HG03045 (cell line): ENCODE measurements around the gene RPH3AL.
"Not testable (repeated sequence)": the region's sequence is repeated elsewhere in the genome, so short reads cannot be mapped to it uniquely, and the experiment has no call there.

ENCODE experiments used
- ATAC-seq: cut with Tn5 transposase; IDR thresholded peaks from one replicate; pipeline ENCODE4 v1.9.1; 2021; ENCODE audit warnings: mild to moderate bottlenecking, moderate library complexity; ENCODE audit not compliant: unreplicated experiment

Gene RPH3AL

DNA sequence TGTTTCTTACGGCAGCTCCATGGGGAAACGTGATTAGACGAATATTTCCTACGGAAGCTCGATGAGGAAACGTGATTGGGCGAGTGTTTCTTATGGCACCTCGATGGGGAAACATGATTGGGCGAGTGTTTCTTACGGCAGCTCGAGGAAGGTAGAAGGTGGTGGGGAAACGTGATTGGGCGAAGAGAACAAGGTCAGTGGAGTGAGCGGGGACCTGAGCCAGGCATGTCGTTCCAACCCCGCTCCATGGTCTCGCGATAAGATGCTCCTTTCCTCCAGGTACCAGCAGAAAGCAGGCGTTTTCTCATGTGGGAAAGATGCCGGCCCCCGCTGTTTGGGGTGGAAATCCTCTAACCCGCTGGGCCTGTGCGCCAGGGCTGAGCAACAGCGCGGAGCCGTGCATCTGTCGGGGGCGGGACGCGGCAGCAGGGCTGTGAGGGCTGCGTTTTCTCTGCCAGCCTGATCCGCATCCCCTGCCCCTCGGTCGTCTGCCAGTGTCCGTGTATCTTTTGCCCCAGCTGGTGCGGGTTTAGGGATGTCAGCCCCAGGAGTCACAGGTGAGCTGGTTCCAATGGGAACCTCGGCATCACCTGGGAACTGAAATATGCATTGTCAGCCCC lies 145.6 kb downstream of the RPH3AL start:
- ATAC-seq, result no peak

DNA sequence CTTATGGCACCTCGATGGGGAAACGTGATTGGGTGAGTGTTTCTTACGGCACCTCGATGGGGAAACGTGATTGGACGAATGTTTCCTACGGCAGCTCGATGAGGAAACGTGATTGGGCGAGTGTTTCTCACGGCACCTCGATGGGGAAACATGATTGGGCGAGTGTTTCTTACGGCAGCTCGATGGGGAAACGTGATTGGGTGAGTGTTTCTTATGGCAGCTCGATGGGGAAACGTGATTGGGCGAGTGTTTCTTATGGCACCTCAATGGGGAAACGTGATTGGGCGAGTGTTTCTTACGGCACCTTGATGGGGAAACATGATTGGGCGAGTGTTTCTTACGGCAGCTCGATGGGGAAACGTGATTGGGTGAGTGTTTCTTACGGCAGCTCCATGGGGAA lies 146.1 kb downstream of the RPH3AL start:
- not testable (repeated sequence) for ATAC-seq

DNA sequence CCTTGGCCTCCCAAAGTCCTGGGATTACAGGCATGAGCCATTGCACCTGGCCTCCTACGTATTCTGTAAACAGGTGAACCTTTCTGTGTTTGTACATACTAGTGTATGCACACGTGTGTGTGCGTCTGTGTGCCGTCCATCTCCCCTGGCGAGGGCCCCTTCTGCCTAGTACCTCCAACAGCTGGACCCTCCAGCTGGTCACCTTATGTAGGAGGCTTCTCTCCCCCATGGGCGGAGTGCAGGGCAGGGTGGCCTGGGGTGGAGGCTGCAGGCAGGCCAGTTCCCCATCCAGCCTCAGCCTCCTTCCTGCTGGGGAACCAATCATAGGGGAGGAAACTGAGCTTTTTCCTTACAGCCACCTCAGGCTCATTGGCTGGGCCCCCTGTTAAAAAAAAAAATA lies 146.8 kb downstream of the RPH3AL start:
- ATAC-seq, result no peak

DNA sequence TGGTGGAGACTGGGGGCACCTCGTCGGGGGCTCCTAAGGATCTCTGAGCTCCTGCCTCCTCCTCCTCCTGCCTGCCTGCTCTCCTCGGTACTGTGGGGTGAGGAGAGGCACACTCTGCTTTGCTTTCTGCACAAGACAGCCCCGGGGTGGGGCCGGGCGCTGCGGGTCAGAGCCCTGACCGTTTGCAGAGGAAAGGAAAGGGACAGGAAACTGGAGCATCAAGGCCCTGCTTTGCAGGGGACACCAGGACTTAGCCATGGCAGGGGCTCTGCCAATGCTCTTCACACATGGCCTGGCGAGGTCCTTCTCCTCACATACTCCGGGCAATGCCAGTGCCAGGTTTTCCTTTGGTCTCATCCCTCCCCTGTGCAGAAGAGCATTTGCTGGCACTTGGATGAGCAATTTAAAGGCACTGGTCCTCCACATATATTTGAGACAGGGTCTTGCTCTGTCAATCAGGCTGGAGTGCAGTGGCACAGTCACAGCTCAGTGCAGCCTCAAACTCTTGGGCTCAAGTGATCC lies 147.4 kb downstream of the RPH3AL start:
- ATAC-seq, result no peak

DNA sequence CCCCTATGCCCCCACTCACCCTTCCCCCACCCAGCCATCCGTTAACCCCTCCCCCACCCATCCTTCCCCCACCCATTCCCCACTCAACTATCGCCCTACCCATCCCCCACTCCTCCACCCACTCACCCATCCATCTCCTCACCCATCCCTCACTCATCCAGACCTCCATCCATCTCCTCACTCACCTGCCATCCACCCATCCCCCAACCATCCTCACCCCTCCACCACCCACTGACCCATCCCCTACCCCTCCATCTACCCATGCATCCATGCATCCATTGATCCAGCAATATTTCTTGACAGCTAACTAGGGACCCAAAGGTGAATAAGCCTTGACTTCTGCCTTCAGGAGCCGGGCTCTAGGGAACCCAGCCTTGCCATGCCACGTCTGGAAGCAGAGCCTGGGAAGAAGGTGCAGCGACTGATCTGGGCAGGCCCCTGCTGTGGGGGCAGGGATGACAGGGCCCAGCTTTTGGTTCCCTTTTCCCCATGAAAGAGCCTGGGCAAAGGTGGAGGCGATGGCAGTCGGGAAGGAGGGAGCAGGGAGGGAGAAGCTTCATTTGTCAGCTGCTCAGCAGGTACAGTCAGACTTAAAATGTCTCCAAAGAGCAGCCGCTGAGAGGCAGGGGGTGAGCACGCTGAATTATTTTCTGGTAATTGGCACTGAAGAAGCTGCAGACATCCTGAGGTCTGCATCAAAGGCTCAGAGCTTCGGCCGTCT lies 148.0 kb downstream of the RPH3AL start:
- ATAC-seq, result no peak

DNA sequence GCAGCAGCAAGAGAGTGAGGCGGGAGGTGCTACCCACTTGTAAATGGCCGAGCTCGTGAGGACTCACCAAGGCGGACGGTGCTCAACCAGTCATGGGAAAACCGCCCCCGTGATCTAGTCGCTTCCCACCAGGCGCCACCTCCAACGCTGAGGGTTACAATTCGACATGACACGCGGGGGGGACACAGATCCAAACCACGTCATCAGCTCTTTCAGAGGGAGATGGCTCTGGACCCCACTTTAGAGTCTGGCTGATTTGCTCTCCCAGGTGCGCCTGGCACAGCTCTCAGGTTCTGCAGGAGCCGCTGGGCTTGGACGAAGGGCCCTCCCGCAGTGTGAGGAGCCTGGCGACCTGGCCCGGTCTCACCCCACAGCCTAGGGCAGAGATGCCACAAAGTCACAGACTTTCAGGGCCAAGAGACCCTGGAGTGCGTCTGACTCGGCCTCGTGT lies 150.1 kb downstream of the RPH3AL start:
- ATAC-seq, result no peak

DNA sequence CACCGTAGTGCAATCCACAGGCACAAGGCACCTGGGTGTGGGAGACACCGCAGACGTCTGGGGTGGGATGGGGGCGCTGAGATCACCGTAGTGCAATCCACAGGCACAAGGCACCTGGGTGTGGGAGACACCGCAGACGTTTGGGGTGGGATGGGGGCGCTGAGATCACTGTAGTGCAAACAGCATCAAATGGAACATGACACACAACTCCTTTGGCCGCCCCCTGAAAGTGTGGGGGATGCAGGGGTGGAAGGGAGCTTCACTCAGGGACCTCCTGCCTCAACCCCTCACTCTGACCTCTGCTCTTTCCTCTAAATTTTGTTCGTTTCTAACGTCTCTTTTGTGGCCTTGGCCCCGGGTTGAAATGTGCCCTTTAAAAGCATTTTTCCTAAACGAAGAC lies 150.9 kb downstream of the RPH3AL start:
- ATAC-seq, result not testable (repeated sequence)

DNA sequence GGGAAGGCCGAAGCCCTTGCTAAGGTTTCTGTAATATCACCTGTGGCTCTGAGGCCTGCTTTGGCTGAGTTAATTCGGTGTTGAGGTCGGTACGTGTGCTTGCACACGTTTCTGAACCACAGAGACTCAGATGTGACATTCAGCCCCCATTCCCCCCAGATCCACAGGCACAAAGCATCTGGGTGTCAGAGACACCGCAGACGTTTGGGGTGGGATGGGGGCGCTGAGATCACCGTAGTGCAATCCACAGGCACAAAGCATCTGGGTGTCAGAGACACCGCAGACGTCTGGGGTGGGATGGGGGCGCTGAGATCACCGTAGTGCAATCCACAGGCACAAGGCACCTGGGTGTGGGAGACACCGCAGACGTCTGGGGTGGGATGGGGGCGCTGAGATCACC lies 151.3 kb downstream of the RPH3AL start:
- ATAC-seq, result not testable (repeated sequence)

DNA sequence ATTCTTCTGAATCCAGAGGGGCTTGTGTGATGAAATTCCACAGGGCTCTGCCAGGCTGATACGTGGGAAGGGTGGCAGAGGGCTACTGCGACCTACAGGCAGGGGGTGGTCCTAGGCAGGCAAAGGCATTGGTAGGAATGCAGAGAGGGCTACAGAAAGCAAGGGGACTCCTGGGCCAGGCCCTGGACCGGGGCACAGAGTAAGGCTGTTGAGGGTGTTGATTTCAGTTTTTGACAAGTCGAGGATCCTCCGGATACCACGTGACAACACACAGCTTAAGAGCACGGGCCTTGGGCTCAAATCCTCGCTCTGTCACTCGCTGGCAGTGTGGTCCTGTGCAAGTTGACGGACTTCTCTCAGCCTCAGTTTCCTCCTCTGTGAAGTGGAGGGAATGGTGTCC lies 152.0 kb downstream of the RPH3AL start:
- ATAC-seq, result no peak

DNA sequence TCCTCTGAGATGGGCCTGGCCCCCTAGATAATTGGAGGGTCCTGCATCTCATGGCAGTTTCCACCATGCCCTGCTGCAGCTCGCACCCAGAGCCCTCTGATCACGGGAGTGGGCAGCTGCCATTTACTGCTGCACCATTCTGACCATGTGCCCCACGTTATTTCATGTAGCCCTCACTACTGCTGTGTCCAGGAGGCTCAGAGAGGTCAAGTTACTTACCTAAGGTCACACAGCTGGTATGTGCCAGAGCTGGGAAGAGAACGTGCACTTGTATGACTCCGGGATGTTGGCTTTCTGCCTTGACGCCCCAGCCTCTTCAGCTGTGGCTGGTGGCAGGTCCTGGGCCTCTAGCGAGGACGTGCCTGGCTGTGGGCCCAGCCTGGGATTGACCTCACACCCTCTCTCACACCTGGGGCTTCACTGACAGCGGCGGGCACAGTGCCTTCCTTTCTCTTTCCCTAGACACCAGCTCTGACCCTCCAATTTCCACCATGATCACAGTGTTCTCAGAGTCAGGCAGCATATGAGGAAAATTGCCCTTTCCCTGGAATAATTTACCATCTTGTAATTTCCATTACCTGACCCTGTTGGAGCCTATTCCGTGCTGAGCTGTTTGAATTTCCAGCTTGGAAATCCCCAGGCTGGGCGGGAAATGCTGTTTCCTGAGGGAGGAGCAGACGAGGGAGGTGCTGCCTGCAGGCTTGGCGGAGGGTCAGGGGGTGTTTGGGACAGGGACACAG lies 152.6 kb downstream of the RPH3AL start:
- ATAC-seq, result no peak

DNA sequence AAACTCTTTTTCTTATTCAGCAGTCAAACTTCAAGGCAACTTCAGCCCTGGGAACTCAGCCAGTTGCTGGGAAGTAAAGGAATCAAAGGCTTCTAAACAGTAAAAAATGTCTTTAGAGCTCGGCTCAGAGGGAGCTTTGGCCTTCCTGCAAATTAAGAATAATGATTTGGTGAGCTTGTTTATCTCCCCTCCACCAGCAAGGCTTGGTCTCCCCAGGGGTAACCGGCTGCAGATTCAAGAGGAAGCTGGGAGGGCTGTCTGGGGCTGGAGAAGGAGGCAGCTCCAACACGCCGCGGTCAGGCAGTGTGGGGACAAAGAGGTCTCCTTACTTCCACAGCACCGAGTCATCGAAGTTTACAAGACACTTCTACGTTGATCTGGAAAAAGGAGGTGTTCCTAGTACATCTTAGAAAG lies 153.4 kb downstream of the RPH3AL start:
- no peak for ATAC-seq

DNA sequence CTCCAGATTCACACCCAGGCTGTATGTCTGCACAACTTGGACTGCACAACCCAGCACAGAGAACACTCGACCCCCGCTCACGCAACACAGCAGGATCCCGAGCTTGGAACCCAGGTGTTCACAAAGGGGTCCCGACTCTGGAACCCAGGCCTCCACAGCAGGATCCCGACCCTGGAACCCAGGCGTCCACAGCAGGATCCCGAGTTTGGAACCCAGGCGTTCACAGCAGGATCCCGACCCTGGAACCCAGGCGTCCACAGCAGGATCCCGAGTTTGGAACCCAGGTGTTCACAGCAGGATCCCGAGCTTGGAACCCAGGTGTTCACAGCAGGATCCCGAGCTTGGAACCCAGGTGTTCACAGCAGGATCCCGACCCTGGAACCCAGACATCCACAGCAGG lies 154.4 kb downstream of the RPH3AL start:
- ATAC-seq, result not testable (repeated sequence)

DNA sequence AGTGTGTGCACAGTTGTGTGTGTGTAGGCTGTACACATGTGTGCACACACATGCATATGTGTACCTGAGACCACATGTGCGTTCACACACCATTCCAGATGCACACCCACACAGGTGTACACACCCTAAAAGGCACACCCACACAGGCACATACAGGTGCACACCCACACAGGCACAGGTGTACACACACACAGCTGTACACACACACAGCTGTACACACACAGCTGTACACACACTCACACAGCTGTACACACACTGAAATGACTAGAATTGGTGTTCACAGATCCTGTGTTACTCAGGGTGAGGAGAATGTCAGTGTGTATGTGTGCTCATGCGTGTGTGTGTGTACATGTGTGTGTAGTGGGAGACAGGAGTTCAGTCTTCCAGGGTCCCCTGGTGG lies 155.3 kb downstream of the RPH3AL start:
- no peak for ATAC-seq

DNA sequence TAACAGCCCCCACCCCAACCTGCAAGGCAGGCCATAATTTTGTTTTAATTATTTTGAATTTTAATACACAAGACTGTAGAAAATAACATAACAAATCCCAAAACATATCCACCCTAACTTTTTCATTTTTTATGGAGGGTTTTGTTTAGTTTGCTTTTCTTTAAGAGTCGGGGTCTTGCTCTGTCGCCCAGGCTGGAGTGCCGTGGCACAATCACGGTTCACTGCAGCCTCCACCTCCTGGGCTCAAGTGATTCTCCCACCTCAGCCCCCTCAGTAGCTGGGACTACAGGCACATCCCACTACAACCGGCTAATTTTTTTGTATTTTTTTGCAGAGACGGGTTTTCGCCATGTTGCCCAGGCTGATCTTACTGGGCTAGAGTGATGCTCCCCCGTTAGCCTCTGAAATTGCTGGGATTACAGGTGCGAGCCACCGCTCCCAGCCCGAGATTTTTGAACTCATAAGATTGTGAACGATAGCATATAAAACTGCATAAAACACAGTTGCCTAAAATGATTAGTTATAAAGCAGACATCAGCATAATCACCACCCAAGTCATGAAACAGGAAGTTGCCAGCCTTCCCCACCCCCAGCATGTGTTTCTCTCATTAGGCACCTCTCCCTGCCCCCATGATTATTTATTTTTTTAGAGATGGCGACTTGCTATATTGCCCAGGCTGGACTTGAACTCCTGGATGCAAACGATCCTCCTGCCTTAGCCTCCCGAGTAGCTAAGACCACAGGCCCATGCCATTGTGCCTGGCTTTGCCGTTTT lies 157.6 kb downstream of the RPH3AL start:
- no peak for ATAC-seq

DNA sequence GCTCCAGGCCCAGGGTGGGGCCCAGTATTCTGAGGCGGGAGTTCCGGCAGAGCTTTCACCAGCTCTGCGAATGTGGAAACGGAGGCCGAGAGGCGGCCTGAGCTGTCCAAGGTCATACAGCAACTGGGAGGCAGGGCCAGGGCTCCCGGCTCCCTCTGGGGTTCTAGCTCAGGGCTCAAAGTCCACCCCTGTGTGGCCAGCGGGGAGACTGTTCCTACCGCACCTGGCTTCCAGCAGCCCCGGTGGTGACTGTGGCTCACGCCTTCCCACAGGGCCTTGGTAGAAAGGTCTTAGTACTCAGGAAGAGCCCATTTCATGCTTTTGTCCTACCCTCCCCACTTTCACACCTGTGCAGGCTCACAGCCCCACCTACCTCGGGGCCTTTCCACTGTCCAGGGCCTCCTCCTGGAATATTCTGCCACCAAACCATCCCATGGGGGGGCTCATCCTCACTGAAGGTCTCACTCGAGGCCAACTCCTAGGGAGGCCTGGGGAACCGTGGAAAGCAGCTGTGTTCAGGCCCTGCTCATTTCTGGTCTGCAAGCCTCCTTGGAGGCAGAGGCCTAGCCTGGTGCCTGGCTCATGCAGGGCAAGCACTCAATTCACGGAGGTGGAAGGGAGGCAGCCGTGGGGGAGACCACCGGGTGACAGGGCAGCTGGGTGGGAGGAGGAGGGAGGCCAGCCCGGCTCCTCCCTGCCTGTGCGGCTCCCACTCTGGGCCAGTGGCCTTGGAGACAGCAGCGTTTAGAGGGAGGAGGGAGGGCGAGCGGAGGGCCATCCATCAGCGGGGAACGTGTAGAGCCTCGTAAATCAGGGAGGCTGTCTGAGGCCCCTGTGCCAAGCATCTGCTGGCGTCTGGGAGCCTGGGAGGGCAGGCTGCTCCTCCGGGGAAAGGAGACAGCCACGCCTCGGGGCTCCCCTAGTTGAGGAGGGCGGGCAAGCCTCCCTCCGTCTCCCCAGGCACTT lies 158.5 kb downstream of the RPH3AL start:
- ATAC-seq, result no peak

DNA sequence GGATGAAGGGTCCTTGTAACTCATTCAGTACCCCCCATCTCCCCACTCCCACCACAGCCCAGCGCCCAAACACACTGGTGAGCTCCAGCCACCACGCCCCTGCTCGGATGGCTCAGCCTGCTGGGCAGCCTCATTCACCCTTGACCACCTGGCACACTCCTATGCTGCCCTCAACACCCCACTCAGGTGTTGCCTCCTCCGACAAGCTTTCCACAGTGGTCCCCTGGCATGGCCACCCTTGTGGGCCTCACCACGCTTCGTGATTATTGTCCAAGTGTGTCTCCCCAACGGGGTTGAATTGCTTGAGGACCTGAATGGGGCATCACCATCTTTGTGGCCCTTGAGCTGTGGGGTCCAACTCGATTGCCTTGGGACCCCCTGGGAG lies 159.2 kb downstream of the RPH3AL start:
- no peak for ATAC-seq

DNA sequence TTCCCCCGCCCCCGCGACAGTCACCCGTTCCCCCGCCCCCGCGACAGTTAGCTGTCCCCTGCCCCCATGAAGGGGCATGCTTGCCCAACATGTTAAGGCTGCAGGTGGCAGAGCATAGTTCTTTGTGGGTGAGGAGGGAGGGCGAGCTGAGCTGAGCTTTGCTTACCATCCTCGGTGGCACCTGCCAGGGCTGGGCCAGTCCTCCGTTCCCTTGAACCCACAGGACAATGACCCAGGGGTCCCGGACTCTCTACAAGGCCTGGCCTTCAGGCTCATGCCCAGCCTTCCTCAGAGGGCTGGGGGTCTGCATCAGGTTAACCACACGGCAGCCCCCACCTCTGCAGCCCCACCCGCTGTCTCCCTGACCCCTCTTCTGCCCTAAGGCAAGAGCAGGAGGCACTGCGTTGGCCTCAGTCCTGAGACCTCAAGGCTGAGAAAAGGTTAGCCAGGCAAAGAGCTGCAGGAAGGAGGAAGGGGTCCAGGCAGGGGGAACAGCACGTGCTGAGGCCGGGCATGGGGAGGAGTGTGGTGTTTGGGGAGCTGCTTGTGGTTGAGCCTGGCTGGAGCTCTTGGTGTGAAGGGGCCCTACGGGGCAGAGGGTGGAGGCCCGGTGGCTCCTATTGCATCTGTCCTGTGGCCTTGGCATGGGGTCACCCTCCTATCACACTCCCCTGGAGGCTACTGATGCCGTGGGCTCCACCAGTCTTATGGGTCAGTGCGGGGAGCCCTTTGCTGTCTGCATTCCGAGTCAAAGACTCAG lies 159.8 kb downstream of the RPH3AL start:
- no peak for ATAC-seq

DNA sequence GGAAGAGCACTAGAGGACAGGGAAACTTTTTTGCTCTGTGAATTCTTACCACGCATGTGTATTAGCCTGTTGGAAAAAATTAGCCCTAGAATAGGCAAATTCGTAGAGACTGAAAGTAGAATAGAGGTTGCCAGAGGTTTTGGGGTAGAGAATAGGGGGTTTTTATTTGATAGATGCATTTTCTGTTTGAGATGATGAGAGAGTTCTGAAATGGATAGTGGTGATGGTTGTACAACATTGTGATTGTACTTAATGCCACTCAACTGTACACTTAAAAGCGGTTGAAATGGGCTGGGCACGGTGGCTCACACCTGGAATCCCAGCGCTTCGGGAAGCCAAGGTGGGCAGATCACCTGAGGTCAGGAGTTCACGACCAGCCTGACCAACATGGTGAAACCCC lies 163.2 kb downstream of the RPH3AL start:
- ATAC-seq, result no peak

DNA sequence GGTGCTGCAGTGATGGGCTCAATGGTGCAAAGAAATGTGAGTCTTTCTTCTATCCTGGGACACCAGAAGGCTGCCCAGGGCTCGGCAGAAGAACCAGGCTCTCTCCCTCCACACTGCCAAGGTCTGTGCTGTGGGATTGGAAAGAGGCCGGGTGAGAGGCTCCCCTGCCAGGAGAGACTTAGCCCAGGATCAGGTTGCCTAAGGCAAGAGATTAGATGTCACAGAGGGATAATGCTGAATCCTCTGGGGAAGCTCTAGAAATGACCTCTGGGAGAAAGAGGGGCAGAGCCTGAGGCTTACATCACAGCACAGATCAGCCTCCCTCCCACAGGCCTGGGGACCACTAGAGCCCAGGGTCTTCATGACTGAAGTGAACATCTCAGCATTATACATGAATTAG lies 165.5 kb downstream of the RPH3AL start:
- no peak for ATAC-seq
